HG03457 (cell line): ENCODE results near the gene SYNGR3.
"Not testable (repeated sequence)": the region's sequence is repeated elsewhere in the genome, so short reads cannot be mapped to it uniquely, and the experiment has no call there.

ENCODE experiments used
- ATAC-seq: cut with Tn5 transposase; IDR thresholded peaks from one replicate; pipeline ENCODE4 v1.9.1; 2021; ENCODE audit warnings: moderate number of reproducible peaks; ENCODE audit not compliant: unreplicated experiment

Gene SYNGR3

DNA sequence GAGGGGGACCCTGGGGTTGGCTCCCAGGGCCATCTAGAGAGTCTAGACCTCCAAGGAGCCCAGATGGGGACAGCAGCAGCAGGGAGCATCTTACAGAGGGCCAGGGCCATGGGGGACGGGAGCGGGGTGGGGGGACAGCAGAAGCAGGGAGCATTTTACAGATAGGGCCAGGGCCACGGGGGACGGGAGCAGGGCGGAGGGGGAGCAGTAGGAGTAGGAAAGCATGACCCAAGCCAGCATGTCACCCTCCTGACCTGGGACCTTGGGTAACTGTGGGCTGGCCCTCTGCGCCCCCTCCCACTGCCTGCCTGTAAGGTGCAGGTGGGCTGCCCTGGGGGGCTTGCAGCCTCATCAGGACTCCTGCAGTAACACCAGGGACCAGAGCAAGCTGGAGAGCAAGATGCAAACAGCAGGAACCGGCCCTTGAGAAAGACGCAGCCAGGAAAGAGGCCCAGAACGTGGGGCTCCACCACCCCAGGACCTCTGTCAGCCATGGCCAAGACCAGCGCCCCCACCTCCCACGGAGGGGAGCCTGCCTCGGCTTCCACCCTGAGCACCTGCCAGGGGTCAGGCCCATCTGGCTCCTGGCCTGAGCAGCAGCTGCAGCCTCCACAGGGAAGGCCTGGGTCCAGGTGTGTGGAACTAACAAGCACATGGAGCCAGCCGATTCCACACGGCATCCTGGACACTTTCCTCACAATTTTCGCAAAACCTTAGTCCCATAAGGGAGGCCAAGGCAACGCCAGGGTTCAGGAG lies 17.5 kb downstream of the SYNGR3 start:
- no peak for ATAC-seq

DNA sequence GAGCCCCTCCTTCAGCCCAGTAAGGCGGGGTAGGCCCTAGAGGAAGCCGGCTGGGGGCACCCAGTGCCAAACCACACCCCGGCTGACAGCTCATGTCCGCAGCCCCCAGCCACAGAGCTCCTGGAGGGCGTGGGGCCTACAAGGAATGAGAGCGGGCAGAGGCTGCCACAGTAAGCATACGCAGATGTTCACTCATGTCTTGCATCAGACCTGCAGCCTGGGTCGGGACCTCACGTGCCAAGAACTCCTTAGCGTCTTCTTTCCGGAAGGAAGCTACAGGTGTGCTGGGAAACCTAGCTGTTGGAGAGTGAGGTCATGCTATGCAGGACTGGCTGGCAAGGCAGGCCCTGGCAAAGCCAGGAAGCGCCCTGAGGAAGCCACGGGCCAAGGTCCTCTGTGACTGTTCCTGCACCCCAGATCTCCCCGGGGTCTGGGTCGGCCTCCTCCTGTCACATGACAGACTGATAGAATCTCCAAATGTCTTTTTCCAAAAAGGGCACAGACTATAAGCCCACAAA lies 18.3 kb downstream of the SYNGR3 start:
- no peak for ATAC-seq

DNA sequence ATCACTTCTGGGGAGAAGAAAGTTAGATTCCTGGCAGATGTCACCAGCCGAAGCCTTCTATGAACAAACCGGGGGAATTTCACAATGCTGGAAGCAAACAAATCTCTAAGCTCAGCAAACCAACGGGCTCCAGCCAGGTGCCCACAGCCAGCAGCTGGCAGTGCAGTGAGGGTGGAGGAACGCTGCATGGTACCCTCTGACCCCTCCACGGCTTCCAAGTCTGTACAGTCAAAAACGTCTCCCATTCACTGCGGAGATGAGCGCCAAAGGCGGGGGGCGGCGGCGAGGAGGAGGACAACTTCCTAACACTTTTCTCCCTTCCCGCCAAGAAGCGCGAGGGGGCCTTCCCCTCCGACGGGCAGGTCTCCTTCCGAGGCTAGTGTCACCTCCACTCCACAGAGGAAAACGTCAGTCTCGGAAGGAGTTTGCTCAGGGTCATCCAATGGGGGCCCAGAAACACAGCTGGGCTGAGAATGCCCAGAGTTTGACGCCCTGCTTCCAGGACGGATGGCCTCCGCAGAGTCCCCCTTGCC lies 18.9 kb downstream of the SYNGR3 start:
- ATAC-seq = no peak

DNA sequence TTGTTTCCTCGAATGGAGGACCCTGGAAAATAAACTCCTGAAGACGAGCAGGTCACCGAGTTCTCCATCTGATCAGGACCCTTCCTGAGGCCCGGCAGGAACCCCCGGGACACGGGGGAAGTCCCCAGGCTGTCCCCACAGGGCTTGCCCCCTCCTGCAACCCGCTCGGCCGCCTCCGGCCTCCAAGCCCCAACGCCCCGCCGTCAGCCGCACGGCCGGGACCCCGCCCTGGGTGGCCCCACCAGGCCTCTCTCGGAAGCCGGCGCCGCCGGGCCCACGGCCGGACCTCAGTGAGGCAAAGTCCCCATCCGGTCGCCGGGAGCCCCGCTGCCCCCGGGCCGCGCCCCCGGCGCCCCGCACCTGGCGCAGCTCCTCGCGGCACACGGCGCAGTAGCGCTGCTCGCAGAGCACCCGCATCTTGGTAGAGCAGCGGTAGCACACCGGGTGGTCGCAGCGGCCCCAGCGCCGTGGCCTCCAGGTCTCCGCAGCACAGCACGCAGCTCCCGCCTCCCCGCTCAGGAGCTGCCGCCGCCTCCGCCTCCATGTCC lies 19.5 kb downstream of the SYNGR3 start:
- ATAC-seq = peak; percentile 31

DNA sequence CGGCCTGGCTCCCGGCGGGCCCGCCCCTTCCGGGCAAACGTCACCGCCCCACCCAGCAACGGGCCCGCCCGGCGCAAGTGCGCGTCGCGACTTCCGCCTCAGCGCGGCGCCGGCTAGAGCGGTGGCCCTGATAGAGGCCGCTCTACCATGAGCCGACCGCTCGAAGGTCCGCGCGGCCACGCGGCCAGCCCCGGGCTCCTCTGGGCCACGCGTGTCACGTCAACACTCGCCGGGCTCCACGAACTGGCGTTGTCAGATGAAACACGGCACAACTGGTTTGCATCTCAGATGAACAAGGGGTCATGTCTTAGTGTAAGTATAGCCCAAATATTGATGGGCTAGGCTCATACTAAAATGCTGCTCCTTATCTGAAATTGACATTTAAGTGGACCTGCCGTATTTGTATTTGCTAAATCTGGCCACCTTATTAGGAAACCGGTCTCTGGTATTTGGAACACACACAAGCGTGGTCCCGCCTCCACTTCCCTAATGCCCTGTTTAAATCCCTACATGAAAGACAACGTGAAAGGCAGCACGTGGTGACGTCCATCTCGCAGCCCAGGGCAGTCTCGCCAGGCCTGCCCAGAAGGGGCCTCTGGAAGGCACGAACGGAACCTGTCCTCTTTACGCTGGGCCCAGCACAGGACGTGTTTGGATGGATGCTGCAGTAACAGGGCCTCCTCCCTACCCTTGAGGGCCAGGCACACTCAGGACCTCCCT lies 20.2 kb downstream of the SYNGR3 start, which contains the start of gene ZNF598:
Gene ZNF598, minus strand, starts transcription at position 31 of the 720 bp plus-strand sequence.
- peak; percentile 60 for ATAC-seq

DNA sequence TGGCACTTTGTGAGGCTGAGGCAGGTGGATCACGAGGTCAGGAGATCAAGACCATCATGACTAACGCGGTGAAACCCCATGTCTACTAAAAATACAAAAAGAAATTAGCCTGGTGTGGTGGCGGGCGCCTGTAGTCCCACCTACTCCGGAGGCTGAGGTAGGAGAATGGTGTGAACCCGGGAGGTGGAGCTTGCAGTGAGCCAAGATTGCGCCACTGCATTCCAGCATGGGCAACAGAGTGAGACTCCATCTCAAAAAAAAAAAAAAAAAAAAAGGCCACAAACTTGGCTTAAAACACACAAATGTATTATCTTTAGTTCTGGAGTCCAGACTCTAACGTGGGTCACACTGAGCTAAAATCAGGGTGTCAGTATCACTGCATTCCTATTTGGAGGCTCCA lies 22.0 kb downstream of the SYNGR3 start:
- ATAC-seq = not testable (repeated sequence)

DNA sequence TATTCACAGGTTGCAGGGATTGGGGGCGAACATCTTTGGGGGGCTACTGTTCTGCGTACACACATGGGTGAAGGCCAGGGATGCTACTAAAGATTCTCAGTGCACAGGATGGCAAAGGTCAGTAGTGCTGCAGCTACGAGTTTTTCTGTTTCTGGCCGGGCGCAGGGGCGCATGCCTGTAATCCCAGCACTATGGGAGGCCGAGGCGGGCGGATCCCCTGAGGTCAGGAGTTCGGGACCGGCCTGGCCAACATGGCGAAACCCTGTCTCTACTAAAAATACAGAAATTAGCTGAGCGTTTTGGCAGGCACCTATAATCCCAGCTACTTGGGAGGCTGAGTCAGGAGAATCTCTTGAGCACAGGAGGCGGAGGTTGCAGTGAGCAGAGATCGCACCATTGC lies 23.8 kb downstream of the SYNGR3 start:
- ATAC-seq = no peak

DNA sequence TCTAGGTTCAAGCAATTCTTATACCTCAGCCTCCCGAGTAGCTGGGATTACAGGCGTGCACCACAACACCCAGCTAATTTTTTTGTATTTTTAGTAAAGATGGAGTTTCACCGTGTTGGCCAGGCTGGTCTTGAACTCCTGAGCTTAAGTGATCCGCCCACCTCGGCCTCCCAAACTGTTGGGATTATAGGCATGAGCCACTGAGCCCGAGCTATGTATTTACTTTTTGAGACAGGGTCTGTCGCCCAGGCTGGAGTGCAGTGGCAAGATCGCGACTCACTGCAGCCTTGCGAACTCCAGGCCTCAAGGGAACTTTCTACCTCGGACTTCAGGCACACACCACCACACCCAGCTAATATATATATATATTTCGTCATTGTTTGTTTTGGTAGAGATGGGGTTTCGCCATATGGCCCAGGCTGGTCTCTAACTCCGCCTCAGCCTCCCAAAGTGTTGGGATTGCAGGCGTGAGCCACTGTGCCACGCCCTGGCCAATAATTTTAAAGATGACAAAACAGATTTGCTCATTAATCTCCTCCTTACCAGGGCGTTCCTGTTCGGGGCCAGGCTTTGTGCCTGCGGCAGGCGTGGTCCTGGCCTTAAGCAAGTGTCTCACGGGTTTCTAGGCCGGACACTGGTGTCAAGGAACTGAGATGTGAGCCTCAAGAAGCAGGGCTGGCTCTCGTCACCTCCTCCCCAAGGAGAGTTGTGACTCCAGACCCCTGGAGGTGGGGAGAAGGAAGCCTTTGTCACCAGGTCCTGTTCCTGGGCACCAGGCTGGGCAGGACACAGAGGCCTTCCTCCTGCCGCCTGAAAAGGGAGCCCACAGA lies 25.6 kb downstream of the SYNGR3 start:
- ATAC-seq = no peak

DNA sequence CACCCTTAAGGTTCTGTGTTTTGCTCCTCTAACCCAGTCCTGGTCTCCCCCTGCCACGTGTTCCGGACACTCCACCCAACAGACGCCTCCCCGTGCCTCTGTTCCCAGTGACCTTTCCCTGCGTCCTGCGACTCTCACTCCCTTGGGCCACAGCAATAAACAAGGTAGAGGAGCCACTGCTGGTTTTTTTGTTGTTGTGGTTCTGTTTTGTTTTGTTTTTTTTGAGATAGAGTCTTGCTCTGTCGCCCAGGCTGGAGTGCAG lies 26.1 kb downstream of the SYNGR3 start:
- no peak for ATAC-seq

DNA sequence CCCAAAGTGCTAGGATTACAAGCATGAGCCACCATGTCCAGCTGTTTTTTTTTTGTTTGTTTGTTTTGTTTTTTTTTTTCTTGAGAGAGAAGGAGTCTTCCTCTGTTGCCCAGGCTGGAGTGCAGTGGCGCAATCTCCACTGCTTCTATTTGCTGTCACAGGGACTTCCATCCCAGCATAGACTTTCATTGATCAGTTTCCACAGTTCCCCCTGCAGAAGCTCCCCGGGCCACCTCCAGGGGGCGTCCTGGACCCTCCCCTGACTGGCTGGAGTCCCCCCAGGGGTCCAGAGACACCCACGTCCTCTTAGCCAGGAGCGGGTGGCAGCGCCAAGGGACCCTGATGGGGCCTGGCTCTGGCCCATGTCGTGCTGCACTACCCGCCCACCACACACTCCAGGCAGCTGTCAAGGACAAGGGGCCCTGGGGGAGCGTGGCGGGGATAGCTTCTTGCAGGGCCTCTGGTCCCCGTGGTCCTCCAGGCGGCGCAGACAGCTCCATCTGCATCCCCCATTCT lies 26.7 kb downstream of the SYNGR3 start:
- ATAC-seq = no peak

DNA sequence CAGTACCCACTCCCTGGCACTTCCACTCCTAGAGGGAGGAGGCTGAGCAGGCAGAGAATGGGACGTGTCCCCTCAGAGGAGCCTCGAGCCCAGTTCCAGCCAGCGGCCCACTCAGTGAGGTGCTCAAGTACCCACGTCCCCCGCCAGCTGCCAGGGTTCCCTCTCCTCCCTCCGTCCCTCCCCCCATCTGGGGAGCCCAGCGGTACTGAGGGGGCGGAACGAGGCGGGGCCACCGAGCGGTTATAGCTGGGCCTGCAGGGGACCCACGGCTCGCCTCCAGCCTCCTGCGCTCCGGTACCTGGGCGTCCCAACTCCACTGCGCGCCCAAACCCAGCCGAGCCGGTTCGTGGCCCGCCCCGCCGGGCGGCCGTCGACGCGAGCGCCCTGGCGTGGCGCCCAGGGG lies 29.7 kb downstream of the SYNGR3 start, which contains the start of gene NPW:
Gene NPW, plus strand, starts transcription at position 268 of the 403 bp plus-strand sequence.
- ATAC-seq = no peak

DNA sequence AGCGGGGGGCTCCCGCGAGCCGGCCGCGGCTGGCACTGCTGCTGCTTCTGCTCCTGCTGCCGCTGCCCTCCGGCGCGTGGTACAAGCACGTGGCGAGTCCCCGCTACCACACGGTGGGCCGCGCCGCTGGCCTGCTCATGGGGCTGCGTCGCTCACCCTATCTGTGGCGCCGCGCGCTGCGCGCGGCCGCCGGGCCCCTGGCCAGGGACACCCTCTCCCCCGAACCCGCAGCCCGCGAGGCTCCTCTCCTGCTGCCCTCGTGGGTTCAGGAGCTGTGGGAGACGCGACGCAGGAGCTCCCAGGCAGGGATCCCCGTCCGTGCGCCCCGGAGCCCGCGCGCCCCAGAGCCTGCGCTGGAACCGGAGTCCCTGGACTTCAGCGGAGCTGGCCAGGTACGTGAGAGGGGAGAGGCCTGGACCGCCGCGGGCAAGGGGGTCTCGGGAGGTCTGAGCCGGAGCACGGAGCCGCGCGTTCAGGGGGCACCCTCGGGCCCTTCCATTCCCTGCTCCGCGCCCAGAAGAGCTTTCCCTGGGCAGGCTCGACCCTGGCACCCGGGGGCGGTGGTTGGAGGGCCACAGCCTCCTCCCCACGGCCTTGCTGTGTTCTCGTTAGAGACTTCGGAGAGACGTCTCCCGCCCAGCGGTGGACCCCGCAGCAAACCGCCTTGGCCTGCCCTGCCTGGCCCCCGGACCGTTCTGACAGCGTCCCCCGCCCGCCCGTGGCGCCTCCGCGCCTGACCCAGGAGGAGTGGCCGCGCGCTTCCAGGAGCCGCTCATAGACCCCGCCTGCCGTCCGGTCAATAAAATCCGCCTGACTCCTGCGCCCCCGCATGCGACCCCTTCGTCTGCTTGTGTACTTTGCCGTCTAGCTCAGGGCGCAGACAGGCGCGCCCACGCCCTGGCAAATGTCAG lies 30.4 kb downstream of the SYNGR3 start:
- ATAC-seq = no peak

DNA sequence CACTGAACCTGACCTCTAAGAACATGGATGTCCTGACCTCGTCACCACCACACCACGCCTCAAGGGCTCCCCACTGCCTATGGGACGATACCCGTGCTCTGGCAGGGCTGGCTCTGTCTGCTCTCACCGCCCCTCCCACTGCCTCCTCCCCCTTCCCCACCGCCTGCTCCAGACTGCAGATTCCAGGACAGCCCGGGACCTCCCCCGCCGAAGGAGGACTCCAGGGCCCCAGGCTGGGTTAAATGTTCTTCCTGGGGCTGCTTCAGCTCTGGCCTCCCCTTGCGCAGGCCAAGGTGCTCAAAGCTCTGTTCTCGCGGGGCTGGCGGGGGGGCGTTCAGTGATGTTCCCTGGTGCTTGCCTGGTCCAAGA lies 32.9 kb downstream of the SYNGR3 start:
- ATAC-seq = no peak

DNA sequence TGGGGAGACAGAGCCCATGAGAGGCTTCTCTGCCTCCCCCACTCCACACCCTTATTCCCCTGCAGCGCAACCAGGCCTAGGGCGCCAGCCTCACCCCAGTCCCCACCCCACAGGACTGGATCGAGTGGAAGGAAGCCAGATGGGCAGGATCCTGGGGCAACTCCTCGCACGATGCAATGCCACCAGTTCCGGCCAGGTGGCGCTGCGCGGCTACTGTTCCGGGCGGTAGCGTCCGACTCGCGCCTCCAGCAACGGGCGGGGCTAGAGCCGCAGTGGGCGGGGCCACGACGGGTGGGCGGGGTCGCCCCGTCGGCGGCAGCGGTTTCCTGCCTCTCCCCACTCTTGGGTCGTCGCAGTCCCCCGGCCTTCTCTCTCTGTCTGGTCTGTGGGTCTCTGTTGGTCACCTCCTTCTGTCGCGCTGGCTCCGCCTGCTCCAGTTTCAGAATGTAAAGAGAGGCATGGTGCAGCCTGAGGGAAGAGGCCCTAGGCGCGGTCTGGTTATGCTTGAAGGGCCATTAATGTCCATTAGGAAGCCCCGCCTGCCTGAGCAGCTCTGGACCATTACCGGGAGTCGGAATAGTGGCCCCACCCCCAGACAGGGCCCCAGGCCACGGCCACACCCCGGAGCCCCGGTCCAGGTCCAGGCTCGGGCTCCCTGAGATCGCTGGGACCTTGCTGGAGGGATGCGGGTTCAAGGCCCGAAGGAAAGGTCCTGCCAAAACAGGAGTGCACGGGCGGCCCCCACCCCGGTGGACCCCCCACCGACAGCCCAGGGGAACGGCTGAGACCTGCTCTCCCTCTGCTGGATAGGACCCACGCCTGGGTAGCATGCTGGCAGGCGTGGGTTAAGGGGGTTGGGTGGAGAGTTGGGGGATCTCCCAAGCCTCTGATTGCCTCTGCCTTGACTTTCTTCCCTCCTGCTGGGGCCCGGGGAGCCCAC lies 33.6 kb downstream of the SYNGR3 start:
- no peak for ATAC-seq

DNA sequence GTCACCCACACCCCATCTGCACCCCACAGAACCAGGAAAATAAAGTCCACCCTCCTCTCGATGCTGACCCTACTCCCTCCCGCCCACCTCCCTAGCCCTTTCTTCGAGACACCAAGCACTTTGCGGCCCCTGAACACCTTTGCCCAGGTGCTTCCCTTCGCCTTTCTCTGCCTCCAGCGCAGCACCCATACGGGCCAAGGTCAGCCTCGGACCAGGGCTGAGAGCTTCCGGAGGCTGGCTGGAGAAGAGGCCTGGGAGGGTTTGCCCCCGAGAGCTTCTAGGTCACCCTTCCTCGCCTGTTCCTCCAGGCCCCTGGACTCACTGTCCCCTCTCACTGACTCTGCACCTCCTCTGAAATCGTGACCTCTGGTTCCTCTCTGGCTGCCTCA lies 34.3 kb downstream of the SYNGR3 start:
- no peak for ATAC-seq

DNA sequence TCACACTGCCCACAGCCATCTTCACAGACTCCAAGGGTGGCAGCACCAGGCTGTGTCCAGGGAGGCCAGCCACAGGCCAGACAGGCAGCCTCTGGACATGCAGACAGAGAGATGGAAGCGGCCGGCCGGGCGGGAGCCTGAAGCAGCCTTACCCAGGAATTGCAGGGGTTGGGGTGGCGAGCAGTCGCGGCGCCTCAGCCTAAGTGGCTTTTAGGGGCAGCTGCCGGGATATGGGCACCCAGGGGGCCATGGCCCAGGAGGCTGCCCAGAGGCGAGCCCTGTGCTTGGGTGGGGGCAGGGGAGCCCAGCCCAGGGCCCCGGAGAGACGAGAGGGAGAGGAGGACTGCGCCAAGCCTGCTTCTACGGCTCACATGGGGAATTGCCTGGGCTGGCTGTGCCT lies 35.5 kb downstream of the SYNGR3 start:
- no peak for ATAC-seq

DNA sequence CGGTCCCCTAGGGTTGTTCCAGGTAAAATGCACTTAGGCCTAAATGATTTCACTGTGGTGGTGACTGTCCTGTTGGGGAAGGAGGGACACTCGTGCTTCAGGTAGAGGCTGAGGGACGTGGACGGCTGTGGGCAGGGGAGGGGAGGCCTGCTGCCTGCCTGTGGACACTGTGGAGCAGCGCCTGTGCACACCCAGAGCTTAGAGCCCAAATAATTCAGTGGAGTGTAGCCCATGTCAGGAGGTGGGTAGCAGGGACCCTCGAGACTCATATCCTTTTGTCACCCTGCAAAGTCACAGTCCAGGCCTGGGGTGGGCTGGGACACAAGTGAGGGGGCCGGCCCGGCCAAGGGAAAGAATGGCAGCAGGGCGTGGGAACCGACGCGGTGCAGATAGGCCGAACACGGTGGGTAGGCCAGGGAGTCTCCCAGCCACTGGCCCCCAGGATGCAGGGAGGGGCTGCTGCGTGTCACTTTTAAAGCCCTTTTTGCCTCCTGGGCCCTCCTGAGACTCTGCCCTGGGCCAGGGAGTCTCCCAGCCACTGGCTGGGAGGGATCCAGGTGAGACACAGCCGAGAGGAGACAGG lies 36.2 kb downstream of the SYNGR3 start:
- no peak for ATAC-seq

DNA sequence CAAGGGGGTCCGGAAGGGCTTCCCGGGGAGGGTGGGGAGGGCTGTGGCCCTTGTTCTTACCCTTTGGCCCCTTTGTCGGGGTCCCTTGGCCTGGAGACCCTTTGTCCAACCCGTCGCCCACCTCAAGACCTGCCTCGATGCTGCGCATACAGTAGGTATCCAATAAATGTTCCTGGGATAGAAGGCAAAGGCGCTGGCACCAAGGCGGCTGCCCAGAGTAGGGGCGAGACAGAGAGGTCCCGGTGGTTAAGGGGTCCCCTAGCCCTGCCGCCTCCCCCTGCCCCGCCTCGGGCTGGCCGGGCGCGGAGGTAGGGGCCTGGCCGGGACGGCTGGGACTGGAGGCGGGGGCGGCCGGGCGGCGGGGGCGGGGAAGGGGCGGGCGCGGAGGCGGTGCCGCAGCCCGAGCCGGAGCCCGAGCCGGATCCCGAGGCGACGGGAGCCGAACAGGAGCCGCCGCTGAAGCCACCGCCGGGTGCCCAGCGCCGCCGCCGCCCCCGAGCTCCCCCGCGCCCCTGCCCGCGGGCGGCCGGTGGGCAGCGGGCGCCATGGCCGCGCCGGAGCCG lies 36.8 kb downstream of the SYNGR3 start, which contains the start of gene NHERF2:
Gene NHERF2, plus strand, starts transcription at position 442 of the 563 bp plus-strand sequence. Its CDS starts 104 bp downstream, at position 546.
- no peak for ATAC-seq
